Measurements from ENCODE around the gene DYNLT4. TPM values are rescaled to one million over a fixed set of nuclear protein-coding genes. Genes with fewer than 3 reads are reported as not detected.
"Not testable (repeated sequence)": the region's sequence is repeated elsewhere in the genome, so short reads cannot be mapped to it uniquely, and the experiment has no call there.

The DYNLT4 gene
- polyA plus RNA-seq, 10 donors: 0.29 to 0.65 (median 0.40) TPM; not detected in 4

- DNase-seq: peak; percentile 96 to 99 (median 97)
These were observed 31.8 kb downstream of the DYNLT4 start, which contains the start of gene RPS8 for GRCh38 chr1:44775078-44775929. RPS8 (plus strand) TSS chr1:44775540; CDS start chr1:44775597, 57 bp downstream.

GRCh38 chr1:44766421-44766820 is 40.7 kb downstream of the DYNLT4 start:
- DNase-seq: not testable (repeated sequence)

- DNase-seq: no peak
These were observed 46.3 kb downstream of the DYNLT4 start for GRCh38 chr1:44760876-44761275.

- no peak for DNase-seq
These were observed 48.1 kb downstream of the DYNLT4 start for GRCh38 chr1:44759077-44759476.

- DNase-seq: no peak
These were observed 49.7 kb downstream of the DYNLT4 start for GRCh38 chr1:44757420-44757819.

Other genes starting within 250 kb of the DYNLT4 start
- 1 to 10 TPM; 4.2 to 5.9 (median 5.5) TPM for gene TMEM53, start 132.9 kb downstream of the DYNLT4 start, polyA plus RNA-seq (ENCODE audit: insufficient read length in 10 of 10)
- gene ARMH1, start 132.6 kb downstream of the DYNLT4 start, polyA plus RNA-seq (ENCODE audit: insufficient read length in 10 of 10): 1 to 10 TPM; 1.2 to 4.0 (median 2.1) TPM
- gene RNU5D-1, start 76.2 kb downstream of the DYNLT4 start, polyA plus RNA-seq (ENCODE audit: insufficient read length in 10 of 10): not detected
- 10 to 100 TPM in 8 of 10 donors, 1 to 10 TPM in 2; 8.2 to 19.1 (median 11.4) TPM for gene KIF2C, start 67.5 kb downstream of the DYNLT4 start, polyA plus RNA-seq (ENCODE audit: insufficient read length in 10 of 10)
- 1,000 to 10,000 TPM; 2,324 to 3,360 (median 3,028) TPM for gene RPS8, start 31.8 kb downstream of the DYNLT4 start, polyA plus RNA-seq (ENCODE audit: insufficient read length in 10 of 10)
- under 1 TPM; 0.09 to 0.56 (median 0.34) TPM for gene BEST4, start 19.2 kb downstream of the DYNLT4 start, polyA plus RNA-seq (ENCODE audit: insufficient read length in 10 of 10)
- 10 to 100 TPM; 11.5 to 16.1 (median 13.1) TPM for gene PLK3, start 7.0 kb downstream of the DYNLT4 start, polyA plus RNA-seq (ENCODE audit: insufficient read length in 10 of 10)
- gene BTBD19, start 1.2 kb upstream of the DYNLT4 start, polyA plus RNA-seq (ENCODE audit: insufficient read length in 10 of 10): 10 to 100 TPM in 1 of 10 donors, 1 to 10 TPM in 9; 4.3 to 15.3 (median 6.6) TPM
- 10 to 100 TPM in 4 of 10 donors, 1 to 10 TPM in 6; 5.4 to 18.9 (median 8.8) TPM for gene PTCH2, start 35.9 kb upstream of the DYNLT4 start, polyA plus RNA-seq (ENCODE audit: insufficient read length in 10 of 10)
- 10 to 100 TPM; 24.0 to 32.3 (median 29.7) TPM for gene EIF2B3, start 179.2 kb upstream of the DYNLT4 start, polyA plus RNA-seq (ENCODE audit: insufficient read length in 10 of 10)
- 10 to 100 TPM; 24.3 to 31.8 (median 28.2) TPM for gene HECTD3, start 204.0 kb upstream of the DYNLT4 start, polyA plus RNA-seq (ENCODE audit: insufficient read length in 10 of 10)
- gene UROD, start 204.9 kb upstream of the DYNLT4 start, polyA plus RNA-seq (ENCODE audit: insufficient read length in 10 of 10): 10 to 100 TPM; 72.2 to 93.4 (median 78.5) TPM

All from muscle of back (tissue), 11 donors.